ENCODE measurements around the gene RAB38. TPM values are rescaled to one million over a fixed set of nuclear protein-coding genes. Genes with fewer than 3 reads are reported as not detected.

RAB38 gene
- total and polyA plus RNA-seq, 3 donors from 2014 or later = 3.9 to 5.9 (median 5.5) TPM

DNA sequence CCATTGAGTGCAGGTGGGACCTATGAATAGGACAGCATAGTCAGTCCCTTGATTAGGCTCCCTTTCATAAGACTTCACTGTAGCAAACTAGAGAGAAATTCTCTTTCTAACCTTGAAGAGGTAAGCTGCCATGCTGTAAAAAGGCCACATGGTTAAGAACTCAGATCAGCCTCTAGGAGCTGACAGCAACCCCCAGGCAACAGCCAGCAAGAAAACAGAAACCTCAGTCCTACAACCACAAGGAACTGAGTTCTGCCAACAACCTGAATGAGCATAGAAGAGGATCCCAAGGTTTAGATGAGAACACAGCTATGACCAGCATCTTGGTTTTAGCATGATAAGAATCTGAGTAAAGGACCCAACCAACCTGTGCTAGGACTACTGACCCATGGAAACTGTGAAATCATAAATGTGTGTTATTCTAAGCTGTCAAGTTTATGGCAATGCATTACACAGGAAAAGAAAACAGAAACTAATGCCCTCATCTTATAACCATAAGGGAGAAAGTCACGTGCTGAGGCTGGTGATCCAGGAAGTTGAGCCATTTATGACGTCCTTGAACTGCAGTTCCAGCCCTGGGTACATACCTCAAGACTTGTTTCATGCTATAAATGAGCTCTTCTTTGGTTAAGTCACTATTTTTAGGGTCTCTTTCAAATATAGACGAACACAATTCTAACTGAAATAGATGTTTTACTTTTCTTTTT, 43.3 kb downstream of the RAB38 start:
- WGBS, 2 donors = 72 to 83% methylated on average over 3 of the region's 3 CpGs
- H3K27ac ChIP-seq = no peak overlapping the region
- no peaks in the 10 kb centered on the region for H3K4me1 ChIP-seq
- H3K9me3 ChIP-seq = no peaks in the 10 kb centered on the region
- no peaks in the 10 kb centered on the region for H3K36me3 ChIP-seq (ENCODE audit: low read depth, missing control alignments)
- no peaks in the 10 kb centered on the region for H3K27me3 ChIP-seq
- TF ChIP-seq, protein P1, sequence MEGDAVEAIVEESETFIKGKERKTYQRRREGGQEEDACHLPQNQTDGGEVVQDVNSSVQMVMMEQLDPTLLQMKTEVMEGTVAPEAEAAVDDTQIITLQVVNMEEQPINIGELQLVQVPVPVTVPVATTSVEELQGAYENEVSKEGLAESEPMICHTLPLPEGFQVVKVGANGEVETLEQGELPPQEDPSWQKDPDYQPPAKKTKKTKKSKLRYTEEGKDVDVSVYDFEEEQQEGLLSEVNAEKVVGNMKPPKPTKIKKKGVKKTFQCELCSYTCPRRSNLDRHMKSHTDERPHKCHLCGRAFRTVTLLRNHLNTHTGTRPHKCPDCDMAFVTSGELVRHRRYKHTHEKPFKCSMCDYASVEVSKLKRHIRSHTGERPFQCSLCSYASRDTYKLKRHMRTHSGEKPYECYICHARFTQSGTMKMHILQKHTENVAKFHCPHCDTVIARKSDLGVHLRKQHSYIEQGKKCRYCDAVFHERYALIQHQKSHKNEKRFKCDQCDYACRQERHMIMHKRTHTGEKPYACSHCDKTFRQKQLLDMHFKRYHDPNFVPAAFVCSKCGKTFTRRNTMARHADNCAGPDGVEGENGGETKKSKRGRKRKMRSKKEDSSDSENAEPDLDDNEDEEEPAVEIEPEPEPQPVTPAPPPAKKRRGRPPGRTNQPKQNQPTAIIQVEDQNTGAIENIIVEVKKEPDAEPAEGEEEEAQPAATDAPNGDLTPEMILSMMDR (IDR thresholded peaks at IDR 0.05) = no peak
- TF ChIP-seq POLR2A (IDR thresholded peaks at IDR 0.05) = no peak
- intact Hi-C loops (cut with DNase I; ENCODE audit: low total_unique reads) = no loop called here
- no peak for DNase-seq
- H3K4me3 ChIP-seq = no peak overlapping the region

DNA sequence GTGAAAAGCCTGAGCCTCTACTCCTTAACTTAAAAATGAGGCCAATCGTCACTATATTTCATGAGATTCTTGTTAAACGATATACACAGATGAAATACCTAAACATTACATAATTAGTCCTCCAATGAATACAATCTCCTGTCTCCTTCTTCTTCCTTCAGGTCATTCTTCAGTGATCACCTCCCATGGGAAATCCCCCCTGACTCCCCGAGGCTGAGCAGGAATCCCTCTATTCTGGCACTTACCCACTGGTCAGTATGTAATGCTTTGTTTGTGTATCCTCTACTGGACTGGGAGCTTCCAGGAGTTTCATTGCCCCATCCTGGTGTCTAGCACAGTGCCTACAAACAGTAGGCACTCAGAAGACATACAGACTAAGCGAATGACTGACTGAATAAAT, 52.3 kb downstream of the RAB38 start:
- no peak for DNase-seq
- WGBS, 2 donors = 81 to 83% methylated on average over 4 of the region's 4 CpGs

GRCh38 chr11:88119561-88119960, 55.7 kb downstream of the RAB38 start:
- Histone ChIP-seq H3K9me3 (no peaks in the 10 kb centered on the region), H3K27me3 (no peaks in the 10 kb centered on the region), H3K4me1 (no peaks in the 10 kb centered on the region), H3K4me3 (no peak overlapping the region), H3K27ac (no peak overlapping the region), H3K36me3 (ENCODE audit: low read depth, missing control alignments) (no peaks in the 10 kb centered on the region)
- 36 to 40% methylated on average over 2 of the region's 2 CpGs for WGBS, 2 donors
- TF ChIP-seq, protein P1 (IDR thresholded peaks at IDR 0.05) = no peak
- TF ChIP-seq POLR2A (IDR thresholded peaks at IDR 0.05) = no peak
- DNase-seq = no peak
- intact Hi-C loops (cut with DNase I; ENCODE audit: low total_unique reads) = no loop called here

More for the DNA sequence above, 52.3 kb downstream of the RAB38 start:
- Histone ChIP-seq H3K27me3 (no peaks in the 10 kb centered on the region), H3K27ac (no peak overlapping the region), H3K4me1 (no peaks in the 10 kb centered on the region), H3K9me3 (no peaks in the 10 kb centered on the region), H3K4me3 (no peak overlapping the region), H3K36me3 (ENCODE audit: low read depth, missing control alignments) (no peaks in the 10 kb centered on the region)
- TF ChIP-seq POLR2A (IDR thresholded peaks at IDR 0.05) = no peak
- TF ChIP-seq, protein P1 (IDR thresholded peaks at IDR 0.05) = no peak
- intact Hi-C loops (cut with DNase I; ENCODE audit: low total_unique reads) = no loop called here

DNA sequence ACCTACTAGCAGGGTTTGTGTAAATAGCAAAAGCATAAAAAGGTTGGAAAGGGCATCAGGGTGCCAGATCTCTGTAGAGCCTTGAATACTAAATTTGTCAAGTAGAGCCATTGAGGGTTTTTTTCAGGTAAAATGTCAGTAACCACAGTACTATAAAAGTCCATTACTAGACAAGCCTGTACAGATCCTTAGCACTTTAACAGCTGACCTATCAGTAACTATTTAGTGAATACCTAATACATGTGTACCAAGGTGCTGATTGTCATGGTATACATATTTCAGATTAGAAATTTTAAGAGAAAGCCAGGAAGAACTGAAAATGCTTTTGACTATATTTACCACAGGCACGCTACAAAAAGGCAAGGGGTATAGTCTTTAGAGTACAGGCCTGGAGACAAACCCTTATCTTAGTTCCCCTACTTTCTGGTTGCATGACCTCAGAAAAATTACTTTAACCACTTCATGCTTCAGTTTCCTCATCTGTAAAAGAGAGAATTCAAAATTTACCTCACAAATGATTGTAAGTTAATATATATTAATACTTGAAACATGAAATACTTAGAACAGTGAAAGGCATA, 57.9 kb downstream of the RAB38 start:
- Histone ChIP-seq H3K4me1 (no peaks in the 10 kb centered on the region), H3K9me3 (no peaks in the 10 kb centered on the region), H3K36me3 (ENCODE audit: low read depth, missing control alignments) (no peaks in the 10 kb centered on the region), H3K27me3 (no peaks in the 10 kb centered on the region), H3K27ac (no peak overlapping the region), H3K4me3 (no peak overlapping the region)
- TF ChIP-seq POLR2A (IDR thresholded peaks at IDR 0.05) = no peak
- TF ChIP-seq, protein P1 (IDR thresholded peaks at IDR 0.05) = no peak
- WGBS, 2 donors = 96 to 97% methylated on average over 1 of the region's 1 CpG
- intact Hi-C loops (cut with DNase I; ENCODE audit: low total_unique reads) = no loop called here
- DNase-seq = no peak
